Measurements from ENCODE around the gene ADRM1.

Gene ADRM1

DNA sequence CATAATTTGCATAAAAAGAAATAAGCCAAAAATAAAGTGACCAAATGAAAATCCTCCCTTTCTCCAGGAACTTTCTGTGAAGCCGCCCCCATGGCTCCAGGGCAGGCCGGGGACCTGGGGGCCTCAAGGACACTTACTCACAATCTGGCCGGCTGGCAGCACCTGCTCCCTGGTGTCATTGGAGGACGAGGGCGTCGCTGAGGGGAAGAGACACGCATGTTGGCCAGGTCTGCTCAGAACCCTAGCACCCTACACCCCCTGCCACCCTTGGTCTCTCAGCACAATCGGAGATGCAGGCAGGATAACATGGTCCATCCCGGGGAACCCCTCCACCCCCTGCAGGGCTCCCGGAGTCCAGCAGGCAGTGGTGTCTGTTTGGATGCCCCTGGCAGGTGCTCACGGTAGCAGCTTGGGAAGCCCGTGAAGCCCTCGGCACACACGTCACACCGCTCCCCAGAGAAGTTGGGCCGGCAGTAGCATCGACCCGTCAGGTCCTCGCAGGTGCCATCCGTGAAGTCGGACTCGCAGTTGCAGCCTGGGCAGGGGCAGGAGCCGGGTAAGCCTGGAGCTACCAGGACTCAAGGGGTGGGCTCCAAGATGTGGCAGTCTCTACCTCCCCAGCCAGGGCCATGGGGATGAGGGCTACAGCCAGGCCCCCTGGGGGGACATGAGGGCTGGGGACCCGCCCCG is 43.0 kb downstream of the ADRM1 start:
- no peak overlapping the region for H3K4me3 ChIP-seq (ENCODE audit: low read length)

DNA sequence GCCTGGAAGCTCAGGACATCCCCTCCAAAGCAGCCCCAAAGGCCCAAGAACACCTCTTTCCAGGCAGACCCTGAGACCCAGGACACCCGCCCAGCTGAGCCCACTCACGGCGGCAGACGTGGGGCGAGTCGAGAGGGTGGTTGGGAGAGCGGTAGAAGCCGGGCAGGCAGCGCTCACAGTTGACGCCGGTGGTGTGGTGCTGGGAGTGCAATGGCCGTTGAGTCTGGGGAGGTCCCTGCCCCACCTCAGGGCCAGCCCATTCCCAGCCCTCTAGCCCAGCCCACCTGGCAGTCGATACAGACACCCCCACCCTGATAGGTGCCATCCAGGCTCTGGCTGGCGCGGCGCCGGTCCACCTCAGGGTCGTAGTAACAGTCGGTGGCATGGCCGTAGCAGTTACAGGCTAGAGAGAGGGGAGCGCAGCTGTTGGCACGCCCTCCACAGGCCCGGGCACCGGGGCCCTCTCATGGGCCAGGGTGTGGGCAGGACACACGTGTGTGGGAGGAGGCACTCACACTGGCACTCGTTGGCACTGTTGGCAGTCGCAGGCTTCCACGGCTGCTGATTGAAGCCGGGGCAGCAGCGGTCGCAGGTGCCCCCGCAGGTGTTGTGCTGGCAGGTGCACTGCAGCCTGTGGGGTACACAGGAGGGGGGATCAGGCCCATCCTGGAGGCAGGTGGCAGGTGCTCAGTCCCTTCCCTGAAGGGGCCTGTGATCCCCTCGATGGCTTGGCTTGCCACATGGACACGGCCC is 43.8 kb downstream of the ADRM1 start:
- no peaks in the 10 kb centered on the region for H3K9me2 ChIP-seq (replicated peaks; ENCODE audit: control insufficient read depth, low read length)
- TF ChIP-seq EZH2phosphoT487 (IDR thresholded peaks at IDR 0.05; ENCODE audit: borderline replicate concordance, low read length), result no peak
- TF ChIP-seq, protein P1, sequence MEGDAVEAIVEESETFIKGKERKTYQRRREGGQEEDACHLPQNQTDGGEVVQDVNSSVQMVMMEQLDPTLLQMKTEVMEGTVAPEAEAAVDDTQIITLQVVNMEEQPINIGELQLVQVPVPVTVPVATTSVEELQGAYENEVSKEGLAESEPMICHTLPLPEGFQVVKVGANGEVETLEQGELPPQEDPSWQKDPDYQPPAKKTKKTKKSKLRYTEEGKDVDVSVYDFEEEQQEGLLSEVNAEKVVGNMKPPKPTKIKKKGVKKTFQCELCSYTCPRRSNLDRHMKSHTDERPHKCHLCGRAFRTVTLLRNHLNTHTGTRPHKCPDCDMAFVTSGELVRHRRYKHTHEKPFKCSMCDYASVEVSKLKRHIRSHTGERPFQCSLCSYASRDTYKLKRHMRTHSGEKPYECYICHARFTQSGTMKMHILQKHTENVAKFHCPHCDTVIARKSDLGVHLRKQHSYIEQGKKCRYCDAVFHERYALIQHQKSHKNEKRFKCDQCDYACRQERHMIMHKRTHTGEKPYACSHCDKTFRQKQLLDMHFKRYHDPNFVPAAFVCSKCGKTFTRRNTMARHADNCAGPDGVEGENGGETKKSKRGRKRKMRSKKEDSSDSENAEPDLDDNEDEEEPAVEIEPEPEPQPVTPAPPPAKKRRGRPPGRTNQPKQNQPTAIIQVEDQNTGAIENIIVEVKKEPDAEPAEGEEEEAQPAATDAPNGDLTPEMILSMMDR (IDR thresholded peaks at IDR 0.05; ENCODE audit: low read depth, low read length, poor library complexity, severe bottlenecking), result no peak
- peaks cover under 1% of the 10 kb centered on the region; the same call in 1 of the 2 replicates for H3F3A ChIP-seq (ENCODE audit: control insufficient read depth, insufficient read depth)
- H3K27me3 ChIP-seq (ENCODE audit: control insufficient read depth, low read length), result no peaks in the 10 kb centered on the region
- no peaks in the 10 kb centered on the region for H4K20me1 ChIP-seq (ENCODE audit: control insufficient read depth, insufficient read depth, low read depth, low read length)
- no peaks in the 10 kb centered on the region for H3K79me2 ChIP-seq (ENCODE audit: control insufficient read depth, low read length)
- peaks cover 20% of the 10 kb centered on the region for H3K4me1 ChIP-seq (ENCODE audit: control insufficient read depth, low read length)
- H3K27ac ChIP-seq (ENCODE audit: low read depth, low read length), result no peak overlapping the region
- peaks cover 3% of the 10 kb centered on the region for H3K36me3 ChIP-seq (ENCODE audit: control insufficient read depth, low read length)
- no peak overlapping the region for H3K4me3 ChIP-seq (ENCODE audit: low read length)
- no peak overlapping the region for H3K4me2 ChIP-seq (ENCODE audit: low read length)
- no peaks in the 10 kb centered on the region for H3K9me3 ChIP-seq (ENCODE audit: control insufficient read depth, insufficient read depth, low read length)

More for the DNA sequence above, 43.0 kb downstream of the ADRM1 start:
- Histone ChIP-seq H3K9me3 (ENCODE audit: control insufficient read depth, insufficient read depth, low read length) (peaks cover 5% of the 10 kb centered on the region; the same call in 1 of the 2 replicates), H3K9me2 (replicated peaks; ENCODE audit: control insufficient read depth, low read length) (no peaks in the 10 kb centered on the region), H4K20me1 (ENCODE audit: control insufficient read depth, insufficient read depth, low read depth, low read length) (no peaks in the 10 kb centered on the region), H3K27me3 (ENCODE audit: control insufficient read depth, low read length) (no peaks in the 10 kb centered on the region), H3K36me3 (ENCODE audit: control insufficient read depth, low read length) (peaks cover 10% of the 10 kb centered on the region), H3K79me2 (ENCODE audit: control insufficient read depth, low read length) (0 out of 2 replicates have a peak, but pooled peaks cover 4% of the 10 kb centered on the region), H3F3A (ENCODE audit: control insufficient read depth, insufficient read depth) (peaks cover 8% of the 10 kb centered on the region), H3K4me2 (ENCODE audit: low read length) (no peak overlapping the region), H3K27ac (ENCODE audit: low read depth, low read length) (no peak overlapping the region), H3K4me1 (ENCODE audit: control insufficient read depth, low read length) (peaks cover 27% of the 10 kb centered on the region)
- TF ChIP-seq EZH2phosphoT487 (IDR thresholded peaks at IDR 0.05; ENCODE audit: borderline replicate concordance, low read length), result no peak
- TF ChIP-seq, protein P1 (IDR thresholded peaks at IDR 0.05; ENCODE audit: low read depth, low read length, poor library complexity, severe bottlenecking), result no peak

DNA sequence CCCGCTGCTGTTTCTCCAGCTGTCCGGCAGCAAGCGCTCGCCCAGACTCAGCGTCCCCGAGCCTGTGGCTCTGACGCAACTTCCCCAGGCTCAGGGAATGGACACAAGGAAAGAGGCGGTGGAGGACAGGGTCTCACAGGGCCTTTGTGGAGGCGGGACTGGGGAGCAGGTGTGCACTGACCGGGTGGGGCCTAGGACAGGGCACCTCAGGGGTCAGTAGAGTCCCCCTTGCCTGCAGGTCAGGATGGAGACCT is 44.3 kb downstream of the ADRM1 start:
- no peak for TF ChIP-seq EZH2phosphoT487 (IDR thresholded peaks at IDR 0.05; ENCODE audit: borderline replicate concordance, low read length)
- TF ChIP-seq, protein P1 (IDR thresholded peaks at IDR 0.05; ENCODE audit: low read depth, low read length, poor library complexity, severe bottlenecking), result no peak
- no peak overlapping the region for H3K4me3 ChIP-seq (ENCODE audit: low read length)
- H3K36me3 ChIP-seq (ENCODE audit: control insufficient read depth, low read length), result peaks cover 3% of the 10 kb centered on the region
- no peaks in the 10 kb centered on the region for H3K9me2 ChIP-seq (replicated peaks; ENCODE audit: control insufficient read depth, low read length)
- H4K20me1 ChIP-seq (ENCODE audit: control insufficient read depth, insufficient read depth, low read depth, low read length), result no peaks in the 10 kb centered on the region
- H3K4me2 ChIP-seq (ENCODE audit: low read length), result no peak overlapping the region
- H3K9me3 ChIP-seq (ENCODE audit: control insufficient read depth, insufficient read depth, low read length), result no peaks in the 10 kb centered on the region
- no peaks in the 10 kb centered on the region for H3F3A ChIP-seq (ENCODE audit: control insufficient read depth, insufficient read depth)
- no peaks in the 10 kb centered on the region for H3K27me3 ChIP-seq (ENCODE audit: control insufficient read depth, low read length)
- H3K27ac ChIP-seq (ENCODE audit: low read depth, low read length), result no peak overlapping the region
- peaks cover 20% of the 10 kb centered on the region for H3K4me1 ChIP-seq (ENCODE audit: control insufficient read depth, low read length)
- H3K79me2 ChIP-seq (ENCODE audit: control insufficient read depth, low read length), result no peaks in the 10 kb centered on the region

Measured in DOHH2 (cell line).